ENCODE results near the gene WTAP.
"Not testable (repeated sequence)": the region's sequence is repeated elsewhere in the genome, so short reads cannot be mapped to it uniquely, and the experiment has no call there.

The WTAP gene

DNA sequence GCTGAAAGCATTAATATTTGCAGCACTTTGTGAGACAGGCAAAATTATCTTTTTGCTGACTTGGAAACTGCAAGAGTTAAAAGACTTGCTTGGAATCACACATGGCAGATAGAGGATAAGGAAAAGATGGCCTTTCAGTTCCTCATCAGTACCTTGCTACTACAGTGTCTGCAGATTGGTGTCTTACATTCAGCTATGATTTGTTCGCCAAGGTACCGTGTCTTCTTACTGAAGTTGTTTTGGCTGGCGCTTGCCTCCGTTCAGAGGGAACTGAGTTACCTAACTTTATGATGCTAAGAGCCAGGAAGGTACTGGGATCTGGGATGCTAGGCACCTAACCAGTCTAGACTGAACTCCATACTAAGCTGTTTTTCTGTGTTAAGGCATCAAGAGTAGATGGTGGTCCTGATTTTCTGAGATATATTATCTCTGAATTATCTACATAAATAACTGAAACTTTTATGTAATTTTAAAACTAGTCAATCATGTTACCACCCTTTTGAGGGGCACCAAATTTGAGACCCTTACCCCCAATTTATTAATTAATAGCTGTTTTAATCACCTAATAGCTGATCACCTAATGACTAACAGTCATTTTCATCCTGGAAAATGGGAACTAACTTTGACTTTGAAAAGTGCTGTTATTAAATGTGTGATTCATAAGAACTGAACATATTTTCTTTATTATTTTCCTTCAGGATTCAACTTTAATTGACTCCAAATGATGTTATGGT lies 2.5 kb downstream of the WTAP start:
- DNase-seq, result no peak

DNA sequence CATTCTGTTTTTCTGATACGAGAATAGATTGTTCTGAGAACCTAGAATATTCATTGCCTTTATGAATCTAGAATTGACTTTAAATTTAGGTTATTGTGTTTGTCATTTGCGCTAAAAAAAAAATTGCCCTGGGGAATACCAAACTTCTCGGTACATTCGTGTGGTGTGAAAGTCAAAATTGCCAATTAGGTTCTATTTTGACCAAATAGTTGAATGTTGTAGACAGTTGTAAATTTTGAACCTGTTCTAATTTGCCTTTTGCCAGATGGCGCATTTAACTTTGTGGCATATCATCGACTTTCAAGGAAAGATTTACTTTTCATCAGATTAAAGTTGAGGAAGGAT lies 3.0 kb downstream of the WTAP start:
- DNase-seq, result no peak

DNA sequence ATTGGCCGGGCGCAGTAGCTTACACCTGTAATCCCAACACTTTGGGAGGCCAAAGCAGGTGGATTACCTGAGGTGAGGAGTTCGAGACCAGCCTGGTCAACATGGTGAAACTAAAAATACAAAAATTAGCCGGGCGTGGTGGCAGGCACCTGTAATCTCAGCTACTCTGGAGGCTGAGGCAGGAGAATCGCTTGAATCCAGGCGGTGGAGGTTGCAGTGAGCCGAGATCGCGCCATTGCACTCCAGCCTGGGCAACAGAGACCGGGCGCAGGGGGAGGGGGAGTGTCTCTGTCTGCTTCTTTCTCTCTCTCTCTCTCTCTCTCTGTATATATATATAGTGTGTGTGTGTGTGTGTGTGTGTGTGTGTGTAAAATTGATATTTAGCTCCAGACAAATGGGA lies 5.2 kb downstream of the WTAP start:
- DNase-seq, result not testable (repeated sequence)

DNA sequence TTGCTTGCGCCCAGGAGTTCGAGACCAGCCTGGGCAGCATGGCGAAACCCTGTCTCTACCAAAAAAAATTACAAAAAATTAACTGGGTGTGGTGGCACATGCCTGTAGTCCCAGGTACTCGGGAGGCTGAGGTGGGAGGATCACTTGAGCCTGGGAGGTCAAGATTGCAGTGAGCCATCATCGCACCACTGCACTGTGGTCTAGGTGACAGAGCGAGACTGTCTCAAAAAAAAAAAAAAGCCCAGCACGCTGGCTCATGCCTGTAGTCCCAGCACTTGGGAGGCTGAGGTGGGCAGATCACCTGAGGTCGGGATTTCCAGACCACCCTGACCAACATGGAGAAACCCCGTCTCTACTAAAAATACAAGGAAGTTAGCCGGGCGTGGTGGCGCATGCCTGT lies 6.1 kb downstream of the WTAP start:
- DNase-seq, result not testable (repeated sequence)

DNA sequence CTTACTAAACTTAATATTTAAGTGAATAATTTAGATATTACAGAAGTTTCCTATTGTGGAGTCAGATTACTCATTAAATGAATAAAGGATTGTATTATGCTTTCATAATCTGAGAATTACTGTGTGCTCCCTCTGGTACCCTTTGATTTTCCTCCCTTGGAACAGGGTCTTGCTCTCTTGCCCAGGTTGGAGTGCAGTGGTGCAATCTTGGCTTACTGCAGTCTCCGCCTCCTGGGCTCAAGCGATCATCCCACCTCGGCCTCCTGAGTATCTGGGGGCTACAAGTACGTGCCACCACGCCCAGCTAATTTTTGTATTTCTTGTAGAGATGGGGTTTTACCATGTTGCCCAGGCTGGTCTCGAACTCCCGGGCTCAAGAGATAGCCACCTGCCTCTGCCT lies 9.6 kb downstream of the WTAP start:
- DNase-seq, result no peak

DNA sequence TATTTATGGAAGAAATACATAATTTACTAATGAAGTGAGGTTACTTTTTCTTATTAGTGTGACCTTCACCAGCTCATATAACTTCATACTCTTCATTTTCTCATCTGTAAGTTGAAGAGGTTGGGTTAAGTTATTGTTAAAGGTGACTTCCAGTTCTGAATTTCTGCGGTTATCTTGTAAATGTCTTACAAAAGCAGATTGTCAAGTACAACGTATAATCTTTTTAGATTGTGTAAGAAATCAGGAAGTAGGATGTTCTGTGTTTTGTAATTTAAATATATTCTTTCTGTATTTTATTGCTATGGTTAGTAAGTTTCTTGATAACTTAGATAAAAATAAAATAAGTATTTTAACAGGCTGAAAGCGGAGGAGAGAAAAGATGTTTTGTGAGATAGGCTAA lies 12.0 kb downstream of the WTAP start:
- no peak for DNase-seq

DNA sequence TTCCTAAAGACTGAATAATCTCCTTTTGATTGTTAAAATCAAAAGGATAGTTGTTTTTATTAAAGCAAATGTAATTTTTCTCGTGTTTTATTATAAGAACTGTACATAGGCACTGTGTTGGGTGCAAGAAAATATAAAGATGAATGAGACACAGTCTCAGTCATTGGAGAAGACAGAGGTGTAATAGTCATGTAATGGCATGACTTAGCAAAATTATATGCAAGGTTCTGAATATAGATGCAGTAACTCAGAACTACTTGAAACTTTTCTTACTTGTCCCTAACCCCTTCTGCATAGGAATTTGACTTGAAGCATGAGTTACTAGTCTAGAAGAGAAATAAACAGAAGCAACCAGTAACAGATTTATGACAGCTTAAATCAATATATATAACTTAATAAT lies 14.9 kb downstream of the WTAP start:
- no peak for DNase-seq

DNA sequence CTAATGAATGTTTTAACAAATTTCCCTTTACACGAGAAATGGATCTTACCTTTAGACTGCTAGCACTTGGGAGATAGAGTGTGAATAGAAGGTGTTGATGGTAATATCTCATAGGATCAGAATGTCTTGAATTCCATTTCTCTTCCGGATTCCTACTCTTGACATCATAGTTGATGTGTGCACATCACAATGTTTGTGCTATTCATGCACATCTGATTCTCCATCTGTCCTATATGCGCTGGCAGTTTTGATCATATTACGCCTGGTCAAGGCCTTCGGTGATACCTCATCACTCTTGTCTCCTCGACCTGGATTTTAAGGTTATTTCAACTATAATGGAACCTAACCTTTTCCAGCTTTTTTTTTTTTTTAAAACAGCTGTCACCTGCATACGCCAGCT lies 17.8 kb downstream of the WTAP start:
- DNase-seq, result no peak

DNA sequence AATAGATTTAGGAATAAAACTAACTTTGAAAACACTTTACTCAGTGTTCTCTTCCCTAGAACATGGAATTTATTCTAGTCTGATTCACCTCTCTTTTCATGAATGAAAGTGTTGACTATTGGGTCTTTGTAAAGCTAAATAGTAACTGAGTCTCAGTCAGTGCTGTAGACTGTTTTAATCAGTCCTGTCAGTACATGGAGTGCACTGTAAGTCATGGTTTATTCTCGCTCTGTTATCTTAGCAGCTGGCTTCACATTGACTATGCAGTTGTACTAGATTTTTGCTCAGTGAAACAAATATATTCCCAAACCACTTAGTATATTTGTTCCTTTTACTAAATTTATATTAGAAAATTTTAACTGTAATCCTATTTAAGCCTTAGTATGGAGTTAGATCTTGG lies 19.5 kb downstream of the WTAP start:
- no peak for DNase-seq

DNA sequence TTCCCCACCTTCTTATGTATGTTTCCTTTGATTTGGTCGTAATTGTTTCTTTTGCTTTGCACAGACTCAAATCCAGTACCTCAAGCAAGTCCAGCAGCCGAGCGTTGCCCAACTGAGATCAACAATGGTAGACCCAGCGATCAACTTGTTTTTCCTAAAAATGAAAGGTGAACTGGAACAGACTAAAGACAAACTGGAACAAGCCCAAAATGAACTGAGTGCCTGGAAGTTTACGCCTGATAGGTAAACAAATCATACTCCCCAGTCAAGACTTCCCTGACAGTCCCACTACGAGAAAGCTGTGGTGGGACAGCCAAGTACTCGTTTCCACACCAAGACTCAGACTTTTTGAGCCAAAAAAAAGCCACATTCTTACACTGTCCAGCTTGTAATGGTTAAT lies 20.8 kb downstream of the WTAP start:
- DNase-seq, result not testable (repeated sequence)

DNA sequence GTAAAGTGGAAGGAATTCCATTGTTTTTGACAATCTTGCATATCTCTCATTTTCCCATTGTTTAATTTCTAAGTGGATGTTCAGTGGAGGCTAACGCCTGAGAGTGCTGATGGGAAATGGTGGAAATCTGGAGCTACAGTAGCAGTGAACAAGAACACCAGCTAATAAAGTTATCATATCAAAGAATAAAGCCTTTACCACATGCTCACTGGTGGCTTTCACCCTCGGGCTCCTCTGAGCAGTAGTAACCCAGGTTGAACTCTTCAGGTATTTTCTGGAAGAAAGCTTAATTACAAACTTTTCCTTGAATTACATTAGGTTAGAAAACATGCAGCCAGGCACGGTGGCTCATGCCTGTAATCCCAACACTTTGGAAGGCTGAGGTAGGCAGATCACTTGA lies 24.1 kb downstream of the WTAP start:
- DNase-seq, result no peak

DNA sequence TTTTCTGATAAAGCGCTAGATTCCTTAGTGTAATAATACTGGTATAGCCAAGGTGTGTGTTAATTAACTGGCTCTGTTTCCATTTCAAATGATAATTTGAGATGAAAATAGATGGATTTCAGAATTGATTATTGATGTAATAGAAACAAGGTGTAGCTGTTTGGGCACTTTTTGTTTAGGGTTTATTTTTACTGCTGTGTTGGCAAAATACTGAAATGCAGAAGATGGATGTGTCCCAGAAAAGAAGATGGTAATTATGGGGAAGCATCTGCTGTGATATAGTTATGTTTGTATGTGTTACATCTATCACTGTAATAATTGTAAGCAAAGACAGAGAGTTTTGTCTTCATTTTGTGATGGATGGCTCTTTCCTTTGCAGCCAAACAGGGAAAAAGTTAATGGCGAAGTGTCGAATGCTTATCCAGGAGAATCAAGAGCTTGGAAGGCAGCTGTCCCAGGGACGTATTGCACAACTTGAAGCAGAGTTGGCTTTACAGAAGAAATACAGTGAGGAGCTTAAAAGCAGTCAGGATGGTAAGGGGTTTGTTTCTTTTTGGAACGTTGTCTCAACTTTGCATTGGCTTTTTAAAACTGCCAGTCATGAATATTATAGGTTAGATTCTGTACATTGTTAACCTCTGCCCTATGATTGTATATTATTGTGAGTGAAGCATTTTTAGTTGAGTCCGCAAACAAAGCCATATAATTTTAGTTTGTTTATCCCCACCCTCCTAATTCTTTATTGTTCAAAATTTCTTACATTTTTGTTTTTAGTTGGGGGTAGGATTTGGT lies 26.0 kb downstream of the WTAP start:
- no peak for DNase-seq

DNA sequence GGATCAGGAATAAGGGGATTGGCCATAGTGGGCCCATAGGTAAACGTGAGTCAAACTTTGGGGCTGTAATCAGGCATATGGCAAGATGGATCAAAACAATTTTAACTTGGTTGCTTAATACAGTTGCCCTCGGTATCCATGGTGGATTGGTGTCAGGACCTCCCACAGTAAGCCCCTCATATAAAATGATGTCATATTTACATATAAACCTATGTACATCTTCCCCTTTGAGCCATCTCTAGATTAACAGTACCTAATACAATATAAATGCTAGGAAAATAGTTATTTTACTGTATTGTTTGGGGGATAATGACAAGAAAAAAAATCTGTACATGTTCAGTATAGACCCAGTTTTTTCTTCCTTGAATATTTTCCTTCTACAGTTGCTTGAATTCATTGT lies 27.1 kb downstream of the WTAP start:
- no peak for DNase-seq

DNA sequence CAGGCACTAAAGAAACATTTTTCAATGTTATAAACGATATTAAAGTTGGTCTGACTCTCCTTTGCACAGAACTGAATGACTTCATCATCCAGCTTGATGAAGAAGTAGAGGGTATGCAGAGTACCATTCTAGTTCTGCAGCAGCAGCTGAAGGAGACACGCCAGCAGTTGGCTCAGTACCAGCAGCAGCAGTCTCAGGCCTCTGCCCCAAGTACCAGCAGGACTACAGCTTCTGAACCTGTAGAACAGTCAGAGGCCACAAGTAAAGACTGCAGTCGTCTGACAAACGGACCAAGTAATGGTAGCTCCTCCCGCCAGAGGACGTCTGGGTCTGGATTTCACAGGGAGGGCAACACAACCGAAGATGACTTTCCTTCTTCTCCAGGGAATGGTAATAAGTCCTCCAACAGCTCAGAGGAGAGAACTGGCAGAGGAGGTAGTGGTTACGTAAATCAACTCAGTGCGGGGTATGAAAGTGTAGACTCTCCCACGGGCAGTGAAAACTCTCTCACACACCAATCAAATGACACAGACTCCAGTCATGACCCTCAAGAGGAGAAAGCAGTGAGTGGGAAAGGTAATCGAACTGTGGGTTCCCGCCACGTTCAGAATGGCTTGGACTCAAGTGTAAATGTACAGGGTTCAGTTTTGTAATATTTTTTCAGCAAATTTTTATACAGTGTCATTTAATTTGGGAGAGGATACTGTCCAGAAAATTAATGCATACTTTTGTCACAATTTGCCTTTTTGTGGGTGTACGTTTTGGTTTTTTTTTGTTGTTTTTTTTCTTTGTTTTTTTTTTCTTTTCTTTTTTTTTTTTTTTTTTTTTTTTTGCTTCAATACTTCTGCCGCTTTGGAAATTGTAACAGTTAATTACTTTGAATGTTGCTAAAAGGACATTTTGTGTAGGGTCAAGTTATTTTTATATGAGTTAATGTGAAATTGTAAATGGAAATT lies 27.9 kb downstream of the WTAP start:
- no peak for DNase-seq

DNA sequence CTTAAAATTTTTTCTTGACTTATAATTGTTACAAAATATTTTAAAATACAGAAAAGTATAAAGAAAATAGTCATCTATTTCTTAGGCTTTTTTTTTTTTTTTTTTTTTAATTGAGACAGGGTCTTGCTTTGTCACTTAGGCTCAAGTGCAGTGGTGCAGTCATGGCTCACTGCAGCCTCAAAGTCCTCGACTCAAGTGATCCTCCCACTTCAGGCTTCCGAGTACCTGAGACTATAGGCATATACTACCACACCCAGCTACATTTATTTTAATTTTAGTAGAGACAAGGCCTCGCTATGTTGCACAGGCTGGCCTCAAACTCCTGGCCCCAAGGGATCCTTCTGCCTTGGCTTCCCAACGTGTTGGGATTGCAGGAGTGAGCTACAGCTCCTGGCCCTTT lies 29.2 kb downstream of the WTAP start:
- no peak for DNase-seq

DNA sequence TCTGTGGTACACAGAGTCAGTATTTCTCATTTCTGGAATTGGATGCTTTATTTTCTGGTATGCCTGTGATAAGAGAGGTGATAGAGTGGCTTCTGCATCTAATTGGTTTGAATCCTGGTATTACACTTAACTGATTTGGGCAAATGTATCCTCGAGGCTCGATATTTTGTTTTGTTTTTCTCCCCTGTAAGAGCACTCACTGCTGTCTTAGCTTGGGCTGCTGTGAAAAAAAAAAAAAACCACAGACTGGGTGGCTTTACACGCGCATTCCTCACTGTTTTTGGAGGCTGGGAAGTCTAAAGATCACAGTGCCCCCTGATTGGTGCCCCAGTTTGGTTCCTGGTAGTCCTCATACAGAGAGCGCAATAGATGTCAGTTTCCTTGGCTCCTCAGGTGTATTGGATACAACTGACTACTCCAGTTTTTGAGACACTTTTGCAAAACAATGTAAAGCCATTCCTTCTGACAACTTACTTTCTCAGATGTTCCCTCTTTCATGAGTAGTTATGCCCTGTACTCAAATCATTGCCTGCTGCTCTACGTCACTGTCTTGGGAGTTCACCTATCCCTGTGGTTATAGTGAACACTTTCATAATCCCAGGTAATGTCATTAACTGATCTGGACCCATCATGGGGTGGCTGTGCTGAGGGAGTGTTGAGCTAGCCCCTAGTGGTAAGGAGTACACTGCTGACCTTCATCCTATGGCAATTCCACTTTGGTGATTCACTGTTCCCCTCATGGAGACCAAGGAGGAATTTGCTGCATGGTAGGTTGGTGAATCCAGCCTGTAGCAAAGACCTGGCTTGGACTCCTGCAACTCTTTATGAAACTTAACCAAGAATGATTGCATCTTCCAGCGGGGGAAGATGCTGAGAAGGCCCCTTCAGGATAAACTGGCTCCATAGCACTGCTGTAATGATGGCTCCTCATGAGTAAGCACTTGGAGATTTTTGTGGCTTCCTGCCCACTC lies 31.0 kb downstream of the WTAP start:
- DNase-seq, result peak; percentile 11

DNA sequence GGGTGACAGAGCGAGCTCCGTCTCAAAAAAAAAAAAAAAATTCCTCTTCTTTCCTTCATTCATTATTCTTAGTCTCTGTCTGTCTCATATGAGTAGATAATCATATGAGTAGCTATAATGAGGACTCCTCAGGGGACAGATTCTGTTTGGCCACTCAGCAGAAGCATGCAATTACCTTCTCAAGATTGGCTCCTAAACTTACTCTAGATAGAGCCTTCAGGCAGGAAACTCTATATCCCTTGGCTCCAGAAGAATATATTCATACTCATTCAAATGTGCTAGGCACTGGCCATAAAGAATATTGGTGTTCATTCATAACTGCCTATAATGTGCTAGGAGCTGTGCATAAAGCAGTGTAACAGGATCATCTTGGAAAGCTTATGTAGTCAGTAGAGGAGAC lies 32.3 kb downstream of the WTAP start:
- DNase-seq, result no peak

DNA sequence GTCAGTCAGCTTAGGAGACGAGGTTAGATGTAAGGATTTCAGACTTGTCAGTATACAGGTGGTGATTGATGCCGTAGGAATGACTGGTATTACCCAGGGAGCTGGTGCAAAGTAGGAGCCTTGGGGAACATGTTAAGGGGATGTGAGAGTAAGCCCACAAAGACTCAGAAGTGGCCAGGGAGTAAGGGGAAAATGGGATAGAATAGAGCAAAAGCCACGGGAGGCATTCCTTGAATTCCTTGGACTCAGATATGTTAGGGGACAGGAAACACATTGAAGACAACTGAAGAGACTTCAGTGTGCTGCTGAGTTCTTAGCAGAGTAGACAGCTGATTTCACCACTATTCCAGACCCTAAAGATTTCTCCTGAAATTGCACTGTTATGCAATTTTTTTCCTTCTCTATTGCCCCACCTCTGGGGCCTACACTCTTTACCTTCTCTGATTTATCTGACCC lies 33.3 kb downstream of the WTAP start:
- DNase-seq, result no peak

DNA sequence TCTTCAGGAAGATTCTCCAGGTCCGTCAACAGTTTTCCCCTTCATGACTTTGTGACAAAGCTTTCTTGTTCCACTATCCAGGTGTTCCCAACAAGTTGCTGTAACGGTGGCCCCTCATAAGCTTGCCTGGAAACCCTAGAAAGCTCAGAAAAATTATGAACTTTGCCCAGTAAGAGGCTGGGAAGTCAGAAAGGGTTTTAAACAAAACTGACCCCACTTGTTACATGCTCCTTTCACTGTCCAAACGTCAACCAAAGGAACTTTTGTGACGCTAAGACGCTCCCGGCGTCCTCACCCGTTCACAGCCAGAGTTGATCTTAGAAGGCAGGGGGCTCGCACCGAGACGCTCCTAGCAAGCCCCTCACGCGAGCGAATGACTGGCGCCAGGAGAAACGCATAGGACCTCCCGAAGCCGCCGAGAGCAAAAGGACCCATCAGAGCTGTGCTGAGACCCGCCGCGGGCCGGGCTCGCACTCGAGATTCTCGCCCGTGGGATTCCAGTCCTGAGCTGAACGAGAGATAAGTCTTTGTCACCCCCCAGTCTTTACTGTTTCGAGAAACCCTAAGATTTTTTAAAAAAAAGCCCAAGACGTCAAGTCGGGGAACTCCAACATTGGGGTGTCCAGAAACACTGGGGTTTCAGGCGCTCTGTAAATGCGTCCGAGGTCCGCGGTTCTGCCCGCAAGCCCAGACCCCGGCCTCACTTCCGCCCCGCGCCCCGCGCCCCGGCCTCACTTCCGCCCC lies 34.0 kb downstream of the WTAP start:
- no peak for DNase-seq

DNA sequence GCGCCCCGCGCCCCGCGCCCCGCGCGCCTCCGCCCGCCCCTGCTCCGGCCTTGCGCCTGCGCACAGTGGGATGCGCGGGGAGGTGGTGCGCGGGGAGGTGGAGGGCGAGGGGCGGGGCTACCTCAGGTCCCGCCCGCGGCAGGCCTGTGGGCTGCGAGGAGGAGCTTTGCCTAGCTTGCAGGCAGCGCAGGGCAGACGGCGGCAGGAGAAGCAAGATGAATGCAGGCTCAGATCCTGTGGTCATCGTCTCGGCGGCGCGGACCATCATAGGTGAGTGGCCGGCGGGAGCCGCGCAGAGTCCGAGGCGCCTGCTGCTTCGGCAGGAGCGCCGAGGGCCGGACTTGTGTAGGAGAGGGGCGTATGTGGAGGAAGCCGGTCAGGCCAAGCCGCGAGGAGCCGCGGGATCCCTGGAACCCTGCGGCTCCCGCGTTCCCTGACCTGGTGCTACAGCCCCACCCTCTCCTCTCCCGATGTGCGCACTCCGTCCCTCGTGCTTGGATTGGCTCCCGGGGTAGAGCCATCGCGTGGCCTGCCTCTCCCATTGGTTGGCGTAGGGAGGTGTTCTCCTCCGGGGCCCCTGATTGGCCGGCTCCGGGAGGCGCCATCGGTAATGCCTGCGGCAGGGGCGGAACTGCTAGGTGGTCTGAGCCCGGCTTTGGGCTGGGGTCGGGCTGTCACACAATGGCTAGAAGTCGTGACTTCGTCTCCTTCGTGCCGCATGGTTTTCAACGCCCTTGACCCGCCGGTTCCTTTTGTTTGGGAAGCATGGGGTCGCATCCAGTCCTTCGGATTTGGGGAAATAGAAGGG lies 34.8 kb downstream of the WTAP start, which contains the start of gene ACAT2:
Gene ACAT2, plus strand, starts transcription at position 173 of the 808 bp plus-strand sequence. Its CDS starts 43 bp downstream, at position 216.
- peak; percentile 88 for DNase-seq
